Tibial nerve (tissue), 4 donors: ENCODE measurements around the gene RBM20. TPM values are rescaled to one million over a fixed set of nuclear protein-coding genes. Genes with fewer than 3 reads are reported as not detected.
A peak's percentile ranks its signal among the peaks of the same experiment; 100 is the strongest.

Experiments
- DNase-seq, 2 donors: peaks; one replicate each; pipeline ENCODE4 v3.0.0-alpha.2; 2019; ENCODE audit warnings: low spot score in 2 of 2
- H3K27ac ChIP-seq, 4 donors: fragments of 200-600 bp; sonication (generic) in 3 of 4; one replicate each; pipeline ENCODE4 v1.5.1; 2017 to 2019; ENCODE audit warnings: mild to moderate bottlenecking in 1 of 4
- H3K27me3 ChIP-seq, 2 donors: fragments of 200-600 bp; sonication (generic) in 1 of 2; one replicate each; pipeline versions ENCODE4 v1.5.1 to v1.6.0; 2017 to 2019
- H3K36me3 ChIP-seq, 3 donors: fragments of 200-600 bp; sonication (generic); one replicate each; pipeline ENCODE4 v1.5.1; 2018 to 2019
- H3K4me1 ChIP-seq, 4 donors: fragments of 200-600 bp; sonication (generic) in 3 of 4; one replicate each; pipeline ENCODE4 v1.5.1; 2017 to 2019
- H3K4me3 ChIP-seq, 4 donors: fragments of 200-600 bp; sonication (generic) in 3 of 4; one replicate each; pipeline ENCODE4 v1.5.1; 2017 to 2019; ENCODE audit warnings: mild to moderate bottlenecking in 1 of 4, moderate library complexity in 1 of 4
- H3K9me3 ChIP-seq, 4 donors: fragments of 200-600 bp; sonication (generic) in 3 of 4; one replicate each; pipeline ENCODE4 v1.5.1; 2017 to 2019
- EP300 ChIP-seq, 2 donors: sonication (generic); formaldehyde crosslinking; IDR thresholded peaks; one replicate each; pipeline ENCODE4 v1.6.1; 2017; ENCODE audit warnings: antibody characterized with exemption in 2 of 2, mild to moderate bottlenecking in 1 of 2
- POLR2A ChIP-seq, 2 donors: fragments of 450-650 bp; IDR thresholded peaks; one replicate each; pipeline ENCODE4 v1.6.1; 2017; ENCODE audit warnings: antibody characterized with exemption in 2 of 2, mild to moderate bottlenecking in 2 of 2, moderate library complexity in 2 of 2
- whole genome bisulfite sequencing, 2 donors: methylation state at CpG; one replicate each; pipeline ENCODE4 v1.1.5; 2018; 5-methylcytosine and 5-hydroxymethylcytosine counted together
- total RNA-seq, 4 donors: library from RNA; depleted of rRNA; stranded (reverse); fragments of >200 nt; gene quantifications; one replicate each; pipeline ENCODE4 v1.1.0, GENCODE V29; 2016
- TF ChIP-seq, protein P1 (sequence below), 5 experiments: fragments of 200-600 bp in 3 of 5; fragments of 450-650 bp in 2 of 5; sonication (generic) in 3 of 5; IDR thresholded peaks; one replicate each; pipeline ENCODE4 v1.5.1; 2016 to 2019; ENCODE audit warnings: antibody characterized with exemption in 5 of 5, mild to moderate bottlenecking in 3 of 5, moderate library complexity in 2 of 5

RBM20 gene
- total RNA-seq, 4 donors from 2014 or later: 1.3 to 8.7 (median 2.7) TPM

GRCh38 chr10:110668443-110668842 lies 24.3 kb downstream of the RBM20 start:
- Histone ChIP-seq H3K4me3 (no peak overlapping the region), H3K4me1 (peaks cover 0 to 7% (median 3%) of the 10 kb centered on the region in 4 donors), H3K36me3 (no peaks in the 10 kb centered on the region), H3K27ac (no peak overlapping the region), H3K9me3 (no peaks in the 10 kb centered on the region), H3K27me3 (peaks cover 0 to 16% of the 10 kb centered on the region in 2 donors)
- WGBS, 2 donors: 68 to 69% methylated on average over 5 of the region's 5 CpGs
- TF ChIP-seq, protein P1, sequence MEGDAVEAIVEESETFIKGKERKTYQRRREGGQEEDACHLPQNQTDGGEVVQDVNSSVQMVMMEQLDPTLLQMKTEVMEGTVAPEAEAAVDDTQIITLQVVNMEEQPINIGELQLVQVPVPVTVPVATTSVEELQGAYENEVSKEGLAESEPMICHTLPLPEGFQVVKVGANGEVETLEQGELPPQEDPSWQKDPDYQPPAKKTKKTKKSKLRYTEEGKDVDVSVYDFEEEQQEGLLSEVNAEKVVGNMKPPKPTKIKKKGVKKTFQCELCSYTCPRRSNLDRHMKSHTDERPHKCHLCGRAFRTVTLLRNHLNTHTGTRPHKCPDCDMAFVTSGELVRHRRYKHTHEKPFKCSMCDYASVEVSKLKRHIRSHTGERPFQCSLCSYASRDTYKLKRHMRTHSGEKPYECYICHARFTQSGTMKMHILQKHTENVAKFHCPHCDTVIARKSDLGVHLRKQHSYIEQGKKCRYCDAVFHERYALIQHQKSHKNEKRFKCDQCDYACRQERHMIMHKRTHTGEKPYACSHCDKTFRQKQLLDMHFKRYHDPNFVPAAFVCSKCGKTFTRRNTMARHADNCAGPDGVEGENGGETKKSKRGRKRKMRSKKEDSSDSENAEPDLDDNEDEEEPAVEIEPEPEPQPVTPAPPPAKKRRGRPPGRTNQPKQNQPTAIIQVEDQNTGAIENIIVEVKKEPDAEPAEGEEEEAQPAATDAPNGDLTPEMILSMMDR (IDR thresholded peaks at IDR 0.05): no peak
- no peak for DNase-seq

- WGBS, 2 donors: 82% methylated on average over 6 of the region's 6 CpGs
- Histone ChIP-seq H3K27me3 (peaks cover 0 to 16% of the 10 kb centered on the region in 2 donors), H3K4me3 (no peak overlapping the region), H3K9me3 (no peaks in the 10 kb centered on the region), H3K27ac (no peak overlapping the region), H3K4me1 (peaks cover 0 to 7% (median 3%) of the 10 kb centered on the region in 4 donors), H3K36me3 (no peaks in the 10 kb centered on the region)
- no peak for DNase-seq
- TF ChIP-seq POLR2A (IDR thresholded peaks at IDR 0.05) (no peak), EP300 (IDR thresholded peaks at IDR 0.05) (no peak)
- TF ChIP-seq, protein P1 (IDR thresholded peaks at IDR 0.05): no peak
Measured at GRCh38 chr10:110670335-110670734, 26.2 kb downstream of the RBM20 start.

DNA sequence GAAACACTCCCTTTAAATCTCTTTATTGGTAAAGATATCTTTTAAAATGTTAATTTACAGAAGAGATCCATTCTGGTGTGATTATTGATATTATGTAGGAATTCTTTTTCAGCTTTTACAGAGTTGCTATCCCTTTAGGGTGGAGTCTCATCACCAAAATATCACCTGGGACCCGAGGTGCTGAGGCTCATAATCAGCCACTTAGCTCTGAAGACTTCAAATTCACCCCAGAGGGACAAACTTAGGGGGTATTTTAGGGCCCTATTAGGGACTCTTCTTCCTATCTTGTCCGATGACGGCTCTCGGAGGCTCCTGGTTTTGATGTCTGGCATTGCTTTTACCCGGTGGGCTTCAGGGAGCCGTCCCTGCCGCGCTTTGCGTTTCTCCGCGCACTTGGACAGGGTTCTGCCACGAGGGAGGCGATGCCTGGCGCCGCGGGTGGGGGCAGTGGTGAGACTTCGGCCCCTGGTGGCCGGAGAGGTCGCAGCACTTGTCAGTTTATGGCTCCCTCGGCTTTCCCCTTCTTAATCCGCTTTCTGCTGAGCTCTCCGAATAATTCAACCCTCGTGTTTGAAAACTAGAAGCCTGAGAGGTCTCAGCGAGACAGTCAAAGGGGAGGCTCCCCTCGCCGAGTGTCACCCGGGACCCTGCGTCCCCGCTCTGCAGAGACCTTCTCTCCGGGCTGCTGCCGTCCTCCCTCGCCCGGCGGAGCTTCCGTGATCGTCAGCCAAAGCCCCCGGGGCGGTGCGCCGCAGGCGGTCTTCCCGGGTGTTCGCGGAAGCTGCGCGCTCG lies 27.8 kb downstream of the RBM20 start:
- Histone ChIP-seq H3K36me3 (no peaks in the 10 kb centered on the region), H3K4me3 (peak overlapping the region; percentile 45 to 68 (median 62)), H3K27me3 (peaks cover 0 to 16% of the 10 kb centered on the region in 2 donors), H3K9me3 (no peaks in the 10 kb centered on the region), H3K27ac (peak overlapping the region in 3 of 4 donors; percentile 57 to 86 (median 81)), H3K4me1 (peaks cover 0 to 7% (median 3%) of the 10 kb centered on the region in 4 donors)
- TF ChIP-seq POLR2A (IDR thresholded peaks at IDR 0.05): no peak
- TF ChIP-seq, protein P1 (IDR thresholded peaks at IDR 0.05): peak; percentile 58 to 93 (median 78)
- WGBS, 2 donors: 1 to 2% methylated on average over 34 to 42 of the region's 47 CpGs
- peak in 1 of 2 donors; percentile 36 for DNase-seq

GRCh38 chr10:110672580-110672919 lies 28.4 kb downstream of the RBM20 start:
- Histone ChIP-seq H3K36me3 (no peaks in the 10 kb centered on the region), H3K4me3 (peak overlapping the region; percentile 45 to 68 (median 62)), H3K4me1 (peaks cover 0 to 7% (median 3%) of the 10 kb centered on the region in 4 donors), H3K9me3 (no peaks in the 10 kb centered on the region), H3K27me3 (peaks cover 0 to 11% of the 10 kb centered on the region in 2 donors), H3K27ac (peak overlapping the region in 3 of 4 donors; percentile 57 to 86 (median 81))
- WGBS, 2 donors: 4 to 9% methylated on average over 9 to 11 of the region's 12 CpGs
- TF ChIP-seq EP300 (IDR thresholded peaks at IDR 0.05) (no peak), POLR2A (IDR thresholded peaks at IDR 0.05) (no peak)
- TF ChIP-seq, protein P1 (IDR thresholded peaks at IDR 0.05): no peak
- no peak for DNase-seq

GRCh38 chr10:110676016-110676415 lies 31.9 kb downstream of the RBM20 start:
- H3K36me3 ChIP-seq: no peaks in the 10 kb centered on the region
- peaks cover 0 to 15% (median 3%) of the 10 kb centered on the region in 4 donors for H3K4me1 ChIP-seq
- no peak overlapping the region for H3K4me3 ChIP-seq
- DNase-seq: no peak
- WGBS, 2 donors: 61 to 68% methylated on average over 6 of the region's 6 CpGs
- no peak overlapping the region for H3K27ac ChIP-seq
- no peaks in the 10 kb centered on the region for H3K27me3 ChIP-seq
- no peaks in the 10 kb centered on the region for H3K9me3 ChIP-seq
- TF ChIP-seq POLR2A (IDR thresholded peaks at IDR 0.05) (no peak), EP300 (IDR thresholded peaks at IDR 0.05) (no peak)
- TF ChIP-seq, protein P1 (IDR thresholded peaks at IDR 0.05): no peak
